Thyroid gland (tissue), 4 donors: ENCODE results near the gene CDK15. TPM values are rescaled to one million over a fixed set of nuclear protein-coding genes. Genes with fewer than 3 reads are reported as not detected.
"Not testable (repeated sequence)": the region's sequence is repeated elsewhere in the genome, so short reads cannot be mapped to it uniquely, and the experiment has no call there.

Experiments
- DNase-seq, 2 donors: peaks; one replicate each; pipeline ENCODE4 v3.0.0-alpha.2; 2019
- H3K27ac ChIP-seq, 3 donors: fragments of 200-600 bp; sonication (generic); 1 replicate in 2 of 3; 2 replicates in 1 of 3; pipeline ENCODE4 v1.5.1; 2016 to 2019; ENCODE audit warnings: mild to moderate bottlenecking in 1 of 3, moderate library complexity in 1 of 3
- H3K27me3 ChIP-seq: fragments of 200-600 bp; sonication (generic); one replicate; pipeline ENCODE4 v1.5.1; 2019
- H3K36me3 ChIP-seq, 2 donors: fragments of 200-600 bp; sonication (generic); one replicate each; pipeline ENCODE4 v1.5.1; 2016 to 2019
- H3K4me1 ChIP-seq, 2 donors: fragments of 200-600 bp; sonication (generic); one replicate each; pipeline ENCODE4 v1.5.1; 2017 to 2019
- H3K4me3 ChIP-seq, 3 donors: fragments of 200-600 bp; sonication (generic); replicated peaks in 1 of 3; 1 replicate in 2 of 3; 2 replicates in 1 of 3; pipeline ENCODE4 v1.5.1; 2016; ENCODE audit warnings: mild to moderate bottlenecking in 1 of 3
- H3K9me3 ChIP-seq: fragments of 200-600 bp; sonication (generic); one replicate; pipeline ENCODE4 v1.5.1; 2017
- POLR2A ChIP-seq, 2 donors: fragments of 450-650 bp; IDR thresholded peaks; one replicate each; pipeline ENCODE4 v1.6.1; 2017; ENCODE audit warnings: antibody characterized with exemption in 2 of 2, mild to moderate bottlenecking in 2 of 2, moderate library complexity in 1 of 2
- WGBS, 2 donors: methylation state at CpG; one replicate each; pipeline ENCODE4 v1.1.5; 2017; 5-methylcytosine and 5-hydroxymethylcytosine counted together
- intact Hi-C: fragments of 100-400 bp; cut with DNase I; formaldehyde crosslinking; loops from one replicate; pipeline ENCODE4 v1.15.1; 2023
- total RNA-seq, 4 donors: library from RNA; depleted of rRNA; stranded (reverse); fragments of >200 nt; gene quantifications; one replicate each; pipeline ENCODE4 v1.2.3, GENCODE V29; 2016
- TF ChIP-seq, protein P1 (sequence below), 6 experiments: fragments of 200-600 bp in 3 of 6; fragments of 450-650 bp in 3 of 6; sonication (generic) in 3 of 6; IDR thresholded peaks; one replicate each; pipeline ENCODE4 v1.5.1; 2016 to 2019; ENCODE audit warnings: antibody characterized with exemption in 6 of 6, mild to moderate bottlenecking in 2 of 6, inconsistent platforms in 1 of 6, moderate library complexity in 1 of 6

Gene CDK15
- total RNA-seq, 4 donors from 2014 or later: 1.2 TPM; not detected in 3

DNA sequence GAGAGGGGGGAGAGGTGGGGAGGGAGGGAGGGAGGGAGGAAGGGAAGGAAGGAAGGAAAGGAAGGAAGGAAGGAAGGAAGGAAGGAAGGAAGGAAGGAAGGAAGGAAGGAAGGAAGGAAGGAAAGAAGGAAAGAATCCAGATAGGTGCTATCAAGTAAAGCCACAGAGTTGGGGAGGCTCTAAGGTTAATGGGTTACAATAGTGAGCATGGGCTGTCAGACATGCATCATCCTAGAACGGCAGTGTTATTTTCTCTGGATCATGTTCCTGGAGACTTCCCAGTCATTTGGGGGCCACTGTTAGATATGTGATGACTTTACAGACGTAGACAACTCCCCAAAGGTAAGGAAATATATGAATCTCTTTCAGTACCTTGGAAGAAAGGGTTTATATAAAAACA, 31.1 kb downstream of the CDK15 start:
- Histone ChIP-seq H3K36me3 (no peaks in the 10 kb centered on the region), H3K9me3 (no peaks in the 10 kb centered on the region), H3K27ac (no peak overlapping the region), H3K4me3 (no peak overlapping the region), H3K4me1 (no peaks in the 10 kb centered on the region), H3K27me3 (no peaks in the 10 kb centered on the region)
- intact Hi-C loops: no loop called here
- 64 to 69% methylated on average over 2 of the region's 2 CpGs for WGBS, 2 donors
- DNase-seq: no peak
- TF ChIP-seq, protein P1, sequence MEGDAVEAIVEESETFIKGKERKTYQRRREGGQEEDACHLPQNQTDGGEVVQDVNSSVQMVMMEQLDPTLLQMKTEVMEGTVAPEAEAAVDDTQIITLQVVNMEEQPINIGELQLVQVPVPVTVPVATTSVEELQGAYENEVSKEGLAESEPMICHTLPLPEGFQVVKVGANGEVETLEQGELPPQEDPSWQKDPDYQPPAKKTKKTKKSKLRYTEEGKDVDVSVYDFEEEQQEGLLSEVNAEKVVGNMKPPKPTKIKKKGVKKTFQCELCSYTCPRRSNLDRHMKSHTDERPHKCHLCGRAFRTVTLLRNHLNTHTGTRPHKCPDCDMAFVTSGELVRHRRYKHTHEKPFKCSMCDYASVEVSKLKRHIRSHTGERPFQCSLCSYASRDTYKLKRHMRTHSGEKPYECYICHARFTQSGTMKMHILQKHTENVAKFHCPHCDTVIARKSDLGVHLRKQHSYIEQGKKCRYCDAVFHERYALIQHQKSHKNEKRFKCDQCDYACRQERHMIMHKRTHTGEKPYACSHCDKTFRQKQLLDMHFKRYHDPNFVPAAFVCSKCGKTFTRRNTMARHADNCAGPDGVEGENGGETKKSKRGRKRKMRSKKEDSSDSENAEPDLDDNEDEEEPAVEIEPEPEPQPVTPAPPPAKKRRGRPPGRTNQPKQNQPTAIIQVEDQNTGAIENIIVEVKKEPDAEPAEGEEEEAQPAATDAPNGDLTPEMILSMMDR (IDR thresholded peaks at IDR 0.05): no peak

DNA sequence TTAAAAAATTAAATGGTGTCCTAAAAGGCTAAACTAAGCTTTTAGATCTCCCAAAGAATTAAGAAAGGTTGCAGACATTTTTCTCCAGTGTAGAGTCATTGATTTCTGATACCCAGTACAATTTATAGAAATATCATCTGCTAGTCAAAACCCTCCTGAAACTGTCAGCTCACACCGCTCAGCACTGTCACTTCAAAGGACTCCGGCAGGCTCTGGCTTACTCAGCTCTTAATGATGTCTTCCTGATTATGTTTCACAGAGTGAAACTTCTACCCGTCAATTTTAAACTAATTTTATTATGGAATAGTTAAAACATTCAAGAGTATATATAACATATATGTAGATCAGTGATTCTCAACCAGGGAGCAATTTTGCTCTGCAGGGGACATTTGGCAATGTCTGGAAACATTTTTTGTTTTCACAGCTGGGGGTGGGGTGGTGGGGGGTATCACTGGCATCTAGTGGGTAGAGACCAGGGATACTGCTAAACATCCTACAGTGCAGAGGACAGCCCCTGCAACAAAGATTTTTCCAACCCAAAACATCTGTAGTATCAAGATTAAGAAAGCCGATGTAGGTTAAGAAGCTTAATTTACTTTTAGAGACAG, 31.6 kb downstream of the CDK15 start:
- Histone ChIP-seq H3K36me3 (no peaks in the 10 kb centered on the region), H3K9me3 (no peaks in the 10 kb centered on the region), H3K4me3 (no peak overlapping the region), H3K27ac (no peak overlapping the region), H3K27me3 (no peaks in the 10 kb centered on the region), H3K4me1 (no peaks in the 10 kb centered on the region)
- TF ChIP-seq, protein P1 (IDR thresholded peaks at IDR 0.05): no peak
- TF ChIP-seq POLR2A (IDR thresholded peaks at IDR 0.05): no peak
- intact Hi-C loops: no loop called here
- WGBS, 2 donors: 72 to 82% methylated on average over 4 of the region's 4 CpGs
- no peak for DNase-seq

DNA sequence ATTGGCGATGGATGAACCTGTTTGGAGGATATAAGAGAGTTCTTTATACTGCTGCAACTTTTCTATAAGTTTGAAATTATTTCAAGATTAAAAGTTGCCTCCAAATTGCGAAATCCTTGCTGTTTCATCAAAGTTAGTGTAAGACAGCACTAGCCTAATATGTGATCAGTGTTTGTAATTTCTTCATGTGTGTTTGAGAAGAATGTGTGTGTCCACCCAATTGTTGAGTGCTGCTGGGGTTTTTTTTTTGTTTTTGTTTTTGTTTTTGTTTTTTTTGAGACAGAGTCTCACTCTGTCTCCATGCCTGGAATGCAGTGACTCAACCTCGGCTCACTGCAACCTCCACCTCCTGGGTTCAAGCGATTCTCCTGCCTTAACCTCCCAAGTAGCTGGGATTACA, 33.4 kb downstream of the CDK15 start:
- 93 to 95% methylated on average over 4 of the region's 4 CpGs for WGBS, 2 donors
- no peak for TF ChIP-seq POLR2A (IDR thresholded peaks at IDR 0.05)
- TF ChIP-seq, protein P1 (IDR thresholded peaks at IDR 0.05): no peak
- Histone ChIP-seq H3K36me3 (no peaks in the 10 kb centered on the region), H3K9me3 (no peaks in the 10 kb centered on the region), H3K4me3 (no peak overlapping the region), H3K27ac (no peak overlapping the region), H3K27me3 (no peaks in the 10 kb centered on the region), H3K4me1 (no peaks in the 10 kb centered on the region)
- intact Hi-C loops: no loop called here
- DNase-seq: no peak

DNA sequence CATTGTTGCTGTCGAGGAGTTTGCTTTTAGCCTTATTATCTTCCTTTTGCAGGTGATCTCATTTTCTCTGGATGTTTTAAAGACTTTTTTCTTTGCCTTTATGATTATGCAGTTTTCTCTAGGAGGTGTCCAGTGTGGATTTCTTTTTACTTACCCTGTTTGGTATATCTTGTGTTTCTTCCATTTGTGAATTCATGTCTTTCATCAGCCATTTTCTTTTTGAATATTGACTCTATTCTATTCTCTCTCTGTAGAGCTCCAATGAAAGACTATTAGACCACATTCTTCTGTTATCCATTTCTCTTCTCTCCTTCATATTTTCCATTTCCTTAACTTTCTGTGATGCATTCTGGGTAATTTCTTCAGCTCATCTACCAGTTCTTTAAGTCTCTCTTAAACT, 34.4 kb downstream of the CDK15 start:
- WGBS, 2 donors: 94 to 97% methylated on average over 1 of the region's 1 CpG
- no peak for TF ChIP-seq POLR2A (IDR thresholded peaks at IDR 0.05)
- TF ChIP-seq, protein P1 (IDR thresholded peaks at IDR 0.05): no peak
- intact Hi-C loops: no loop called here

DNA sequence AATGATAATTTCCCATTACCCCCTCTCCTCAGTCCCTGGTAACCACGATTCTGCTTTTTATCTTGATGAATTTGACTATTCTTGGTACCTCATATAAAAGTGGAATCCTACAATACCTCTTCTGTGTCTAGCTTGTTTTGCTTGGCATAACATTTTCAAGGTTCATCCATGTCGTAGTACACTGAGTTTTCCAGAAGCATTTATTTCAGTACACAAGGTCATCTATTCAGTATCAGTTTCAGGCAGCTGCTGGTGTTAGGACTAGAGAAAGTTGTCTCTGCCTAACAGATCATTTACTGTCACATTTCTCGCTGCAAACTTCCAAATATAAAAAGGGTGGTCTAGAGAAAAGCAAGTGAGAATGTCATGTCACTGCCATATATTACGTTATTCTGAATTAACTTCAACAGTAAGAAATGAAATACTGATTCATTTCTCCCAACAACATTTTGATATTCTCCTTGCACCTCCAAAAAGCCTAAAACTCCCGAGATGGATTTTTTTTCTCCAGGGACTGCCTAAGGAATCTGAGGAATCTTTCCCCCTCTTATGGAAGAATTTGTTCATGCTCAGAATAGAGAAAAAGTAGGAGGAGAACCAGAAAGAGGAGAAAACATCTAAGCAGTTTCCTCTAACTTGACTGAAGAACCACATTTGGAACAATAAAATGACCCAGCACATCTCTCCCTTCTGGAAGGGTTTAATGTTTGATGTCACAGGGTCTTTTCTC, 36.0 kb downstream of the CDK15 start:
- WGBS, 2 donors: 68 to 73% methylated on average over 5 of the region's 5 CpGs
- DNase-seq: no peak
- Histone ChIP-seq H3K27me3 (no peaks in the 10 kb centered on the region), H3K36me3 (no peaks in the 10 kb centered on the region), H3K4me1 (no peaks in the 10 kb centered on the region), H3K27ac (no peak overlapping the region), H3K9me3 (no peaks in the 10 kb centered on the region), H3K4me3 (no peak overlapping the region)
- TF ChIP-seq, protein P1 (IDR thresholded peaks at IDR 0.05): no peak
- no peak for TF ChIP-seq POLR2A (IDR thresholded peaks at IDR 0.05)
- intact Hi-C loops: no loop called here

More for the DNA sequence above, 34.4 kb downstream of the CDK15 start:
- DNase-seq: no peak
- H3K9me3 ChIP-seq: no peaks in the 10 kb centered on the region
- H3K4me3 ChIP-seq: no peak overlapping the region
- no peaks in the 10 kb centered on the region for H3K27me3 ChIP-seq
- no peaks in the 10 kb centered on the region for H3K36me3 ChIP-seq
- H3K27ac ChIP-seq: no peak overlapping the region
- H3K4me1 ChIP-seq: no peaks in the 10 kb centered on the region

DNA sequence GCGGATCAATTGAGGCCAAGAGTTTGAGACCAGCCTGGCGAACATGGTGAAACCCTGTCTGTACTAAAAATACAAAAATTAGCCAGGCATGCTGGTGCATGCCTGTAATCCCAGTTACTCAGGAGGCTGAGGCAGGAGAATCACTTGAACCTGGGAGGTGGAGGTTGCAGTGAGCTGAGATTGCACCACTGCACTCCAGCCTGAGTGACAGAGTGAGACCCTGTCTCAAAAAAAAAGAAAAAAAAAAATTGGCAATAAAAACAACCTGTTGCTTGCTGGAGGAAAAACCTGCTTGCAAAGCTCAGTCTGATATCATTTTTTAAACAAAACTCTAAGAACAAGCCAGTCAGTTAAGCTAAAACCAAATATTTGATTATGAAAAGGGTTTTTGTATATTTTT, 38.6 kb downstream of the CDK15 start:
- H3K27ac ChIP-seq, H3K9me3 ChIP-seq, H3K27me3 ChIP-seq, H3K4me1 ChIP-seq, H3K4me3 ChIP-seq, intact Hi-C loops, H3K36me3 ChIP-seq, DNase-seq: not testable (repeated sequence)
- 48 to 91% methylated on average over 2 of the region's 2 CpGs for WGBS, 2 donors
